PFSK-1 (cell line): Measurements from ENCODE around the gene KLK14.

Experiments used
- FOXP2 ChIP-seq: optimal IDR thresholded peaks from 2 replicates; pipeline ENCODE3; 2011; ENCODE audit warnings: borderline replicate concordance, control low read depth, inconsistent platforms; ENCODE audit not compliant: insufficient read depth; ENCODE audit errors: extremely low read length, extremely low read depth
- POLR2AphosphoS5 ChIP-seq: IDR thresholded peaks from 2 replicates; pipeline ENCODE4 v1.6.1; 2012; ENCODE audit warnings: low read depth, mild to moderate bottlenecking, control low read depth, low read length, moderate library complexity
- SIN3A ChIP-seq: IDR thresholded peaks from 2 replicates; pipeline ENCODE4 v1.6.1; 2012; ENCODE audit warnings: mild to moderate bottlenecking, low read length, moderate library complexity, borderline replicate concordance; ENCODE audit not compliant: insufficient read depth
- TAF1 ChIP-seq: IDR thresholded peaks from 2 replicates; pipeline ENCODE4 v1.6.1; 2012; ENCODE audit warnings: low read length, control low read depth, borderline replicate concordance; ENCODE audit not compliant: insufficient read depth
- TF ChIP-seq, protein P1 (sequence below), 2 experiments: IDR thresholded peaks; 2 replicates each; pipeline versions ENCODE4 v1.6.1 to v1.8.0; 2011 to 2012; ENCODE audit warnings: low read depth in 2 of 2, low read length in 2 of 2, control low read depth in 1 of 2, inconsistent platforms in 1 of 2, mild to moderate bottlenecking in 1 of 2, moderate library complexity in 1 of 2; ENCODE audit not compliant: insufficient read depth in 1 of 2

The KLK14 gene

GRCh38 chr19:51083181-51083580 lies 494 bp upstream of the KLK14 start:
- no peak for TF ChIP-seq TAF1
- no peak for TF ChIP-seq POLR2AphosphoS5
- TF ChIP-seq, protein P1, sequence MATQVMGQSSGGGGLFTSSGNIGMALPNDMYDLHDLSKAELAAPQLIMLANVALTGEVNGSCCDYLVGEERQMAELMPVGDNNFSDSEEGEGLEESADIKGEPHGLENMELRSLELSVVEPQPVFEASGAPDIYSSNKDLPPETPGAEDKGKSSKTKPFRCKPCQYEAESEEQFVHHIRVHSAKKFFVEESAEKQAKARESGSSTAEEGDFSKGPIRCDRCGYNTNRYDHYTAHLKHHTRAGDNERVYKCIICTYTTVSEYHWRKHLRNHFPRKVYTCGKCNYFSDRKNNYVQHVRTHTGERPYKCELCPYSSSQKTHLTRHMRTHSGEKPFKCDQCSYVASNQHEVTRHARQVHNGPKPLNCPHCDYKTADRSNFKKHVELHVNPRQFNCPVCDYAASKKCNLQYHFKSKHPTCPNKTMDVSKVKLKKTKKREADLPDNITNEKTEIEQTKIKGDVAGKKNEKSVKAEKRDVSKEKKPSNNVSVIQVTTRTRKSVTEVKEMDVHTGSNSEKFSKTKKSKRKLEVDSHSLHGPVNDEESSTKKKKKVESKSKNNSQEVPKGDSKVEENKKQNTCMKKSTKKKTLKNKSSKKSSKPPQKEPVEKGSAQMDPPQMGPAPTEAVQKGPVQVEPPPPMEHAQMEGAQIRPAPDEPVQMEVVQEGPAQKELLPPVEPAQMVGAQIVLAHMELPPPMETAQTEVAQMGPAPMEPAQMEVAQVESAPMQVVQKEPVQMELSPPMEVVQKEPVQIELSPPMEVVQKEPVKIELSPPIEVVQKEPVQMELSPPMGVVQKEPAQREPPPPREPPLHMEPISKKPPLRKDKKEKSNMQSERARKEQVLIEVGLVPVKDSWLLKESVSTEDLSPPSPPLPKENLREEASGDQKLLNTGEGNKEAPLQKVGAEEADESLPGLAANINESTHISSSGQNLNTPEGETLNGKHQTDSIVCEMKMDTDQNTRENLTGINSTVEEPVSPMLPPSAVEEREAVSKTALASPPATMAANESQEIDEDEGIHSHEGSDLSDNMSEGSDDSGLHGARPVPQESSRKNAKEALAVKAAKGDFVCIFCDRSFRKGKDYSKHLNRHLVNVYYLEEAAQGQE (IDR thresholded peaks at IDR 0.05; ENCODE audit: insufficient read depth in 1 of 2, low read depth in 2 of 2, low read length in 2 of 2) = no peak
- no peak for TF ChIP-seq SIN3A
- TF ChIP-seq FOXP2 = no peak

- TF ChIP-seq, protein P1 (IDR thresholded peaks at IDR 0.05; ENCODE audit: insufficient read depth in 1 of 2, low read depth in 2 of 2, low read length in 2 of 2) = no peak
- no peak for TF ChIP-seq TAF1
- TF ChIP-seq POLR2AphosphoS5 = no peak
- no peak for TF ChIP-seq SIN3A
- no peak for TF ChIP-seq FOXP2
Measured at GRCh38 chr19:51081476-51081875, 1.2 kb downstream of the KLK14 start.

- TF ChIP-seq FOXP2 (no peak), SIN3A (no peak), TAF1 (no peak), POLR2AphosphoS5 (no peak)
- TF ChIP-seq, protein P1 (IDR thresholded peaks at IDR 0.05; ENCODE audit: insufficient read depth in 1 of 2, low read depth in 2 of 2, low read length in 2 of 2) = no peak
Measured at GRCh38 chr19:51079481-51080110, 3.1 kb downstream of the KLK14 start.

DNA sequence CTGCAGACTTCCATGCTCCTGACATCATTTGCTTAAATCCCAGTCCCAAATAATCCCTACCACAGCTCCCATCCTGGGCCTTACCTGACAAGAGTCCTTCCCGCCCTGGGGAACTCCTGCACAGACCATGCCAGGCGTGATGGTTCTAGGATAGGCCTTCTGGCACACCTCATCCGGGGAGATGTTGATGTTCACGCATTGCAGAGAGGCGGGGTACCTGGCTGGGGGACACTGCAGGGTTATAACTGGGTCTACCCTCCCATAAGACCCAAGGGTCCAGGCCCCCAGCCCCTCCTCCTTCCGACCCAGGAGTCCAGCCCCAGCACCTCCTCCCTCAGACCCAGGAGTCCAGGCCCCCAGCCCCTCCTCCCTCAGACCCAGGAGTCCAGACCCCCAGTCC lies 4.0 kb downstream of the KLK14 start:
- TF ChIP-seq FOXP2 (no peak), SIN3A (no peak), POLR2AphosphoS5 (no peak), TAF1 (no peak)
- TF ChIP-seq, protein P1 (IDR thresholded peaks at IDR 0.05; ENCODE audit: insufficient read depth in 1 of 2, low read depth in 2 of 2, low read length in 2 of 2) = no peak

DNA sequence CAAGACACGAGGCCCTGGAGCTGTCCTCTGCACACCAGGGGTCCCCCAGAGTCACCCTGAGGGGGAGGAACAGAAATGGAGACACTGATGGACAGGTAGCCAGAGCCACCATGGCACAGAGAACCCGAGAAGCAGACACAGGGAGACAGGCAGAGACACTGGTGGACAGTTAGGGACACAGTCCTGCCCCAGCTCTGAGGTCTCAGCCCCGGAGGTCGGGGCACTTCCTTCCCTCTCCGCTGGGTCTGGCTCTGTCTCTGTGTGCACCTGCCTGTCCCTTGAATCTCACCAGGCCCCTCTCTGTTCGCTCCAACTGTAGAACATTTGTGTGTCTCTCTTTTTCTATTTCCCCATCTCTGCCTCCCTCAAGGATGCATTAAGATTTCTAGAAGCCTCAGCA lies 4.6 kb downstream of the KLK14 start:
- no peak for TF ChIP-seq POLR2AphosphoS5
- TF ChIP-seq, protein P1 (IDR thresholded peaks at IDR 0.05; ENCODE audit: insufficient read depth in 1 of 2, low read depth in 2 of 2, low read length in 2 of 2) = no peak
- TF ChIP-seq SIN3A = no peak
- no peak for TF ChIP-seq FOXP2
- TF ChIP-seq TAF1 = no peak
